MM.1S (cell line): ENCODE data around the gene EFTUD2.
A peak's percentile ranks its signal among the peaks of the same experiment; 100 is the strongest.

ENCODE experiments used
- DNase-seq: peaks from one replicate; pipeline ENCODE4 v3.0.0-alpha.2; 2015
- H2AFZ ChIP-seq: fragments of 300-600 bp; sonication (generic); 2 replicates; pipeline ENCODE4 v1.6.0; 2016; ENCODE audit warnings: antibody characterized with exemption, low read length
- H3F3A ChIP-seq: fragments of 300-600 bp; sonication (generic); 2 replicates; pipeline ENCODE4 v1.6.1; 2016; ENCODE audit warnings: mild to moderate bottlenecking, antibody characterized with exemption, low read length, moderate library complexity, mixed read lengths; ENCODE audit not compliant: insufficient read depth
- H3K27ac ChIP-seq: fragments of 300-600 bp; sonication (generic); 2 replicates; pipeline ENCODE4 v1.5.1; 2016; ENCODE audit warnings: mild to moderate bottlenecking, low read length
- H3K27me3 ChIP-seq: fragments of 300-600 bp; sonication (generic); replicated peaks from 2 replicates; pipeline ENCODE4 v1.6.0; 2016; ENCODE audit warnings: low read length; ENCODE audit not compliant: insufficient read depth
- H3K36me3 ChIP-seq: fragments of 300-600 bp; sonication (generic); replicated peaks from 2 replicates; pipeline ENCODE4 v1.6.1; 2016; ENCODE audit warnings: mild to moderate bottlenecking, low read length, mixed read lengths; ENCODE audit not compliant: insufficient read depth
- H3K4me1 ChIP-seq: fragments of 300-600 bp; sonication (generic); 2 replicates; pipeline ENCODE4 v1.6.1; 2016; ENCODE audit warnings: low read length, mixed read lengths
- H3K4me2 ChIP-seq: fragments of 300-600 bp; sonication (generic); 2 replicates; pipeline ENCODE4 v1.6.0; 2016; ENCODE audit warnings: low read depth, low read length
- H3K4me3 ChIP-seq: fragments of 300-600 bp; sonication (generic); 2 replicates; pipeline ENCODE4 v1.5.1; 2016; ENCODE audit warnings: low read length, mixed read lengths
- H3K79me2 ChIP-seq: fragments of 300-600 bp; sonication (generic); 2 replicates; pipeline ENCODE4 v1.6.1; 2016; ENCODE audit warnings: mixed run types, low read length, mixed read lengths
- H3K9ac ChIP-seq: fragments of 300-600 bp; sonication (generic); 2 replicates; pipeline ENCODE4 v1.6.1; 2016; ENCODE audit warnings: low read length, mixed read lengths
- H3K9me2 ChIP-seq: fragments of 300-600 bp; sonication (generic); replicated peaks from 2 replicates; pipeline ENCODE4 v1.6.1; 2016; ENCODE audit warnings: mild to moderate bottlenecking, low read length, mixed read lengths; ENCODE audit not compliant: insufficient read depth
- H3K9me3 ChIP-seq: fragments of 300-600 bp; sonication (generic); replicated peaks from 2 replicates; pipeline ENCODE4 v1.6.1; 2016; ENCODE audit warnings: mild to moderate bottlenecking, low read length, mixed read lengths; ENCODE audit not compliant: insufficient read depth
- H4K20me1 ChIP-seq: fragments of 300-600 bp; sonication (generic); 2 replicates; pipeline ENCODE4 v1.6.1; 2016; ENCODE audit warnings: mild to moderate bottlenecking, low read length, moderate library complexity, mixed read lengths; ENCODE audit not compliant: insufficient read depth
- CTCF ChIP-seq: fragments of 300-600 bp; sonication (generic); IDR thresholded peaks from 2 replicates; pipeline ENCODE4 v1.5.1; 2016; ENCODE audit warnings: antibody characterized with exemption, low read length, mixed read lengths
- EZH2 ChIP-seq: fragments of 300-600 bp; sonication (generic); optimal IDR thresholded peaks from 2 replicates; pipeline ENCODE3; 2017; ENCODE audit warnings: low read depth, mild to moderate bottlenecking, antibody characterized with exemption, low read length, mixed read lengths
- EZH2phosphoT487 ChIP-seq: fragments of 300-600 bp; sonication (generic); IDR thresholded peaks from 2 replicates; pipeline ENCODE4 v1.6.1; 2018; ENCODE audit warnings: antibody characterized with exemption, low read length

EFTUD2 gene

GRCh38 chr17:44842748-44843147, 56.5 kb downstream of the EFTUD2 start:
- Histone ChIP-seq H3K4me2 (no peak overlapping the region), H3K9me2 (no peaks in the 10 kb centered on the region), H3F3A (no peaks in the 10 kb centered on the region), H3K4me1 (no peaks in the 10 kb centered on the region), H3K27ac (no peak overlapping the region), H3K79me2 (no peaks in the 10 kb centered on the region), H3K9me3 (no peaks in the 10 kb centered on the region), H2AFZ (no peak overlapping the region), H4K20me1 (no peaks in the 10 kb centered on the region), H3K9ac (no peak overlapping the region), H3K4me3 (no peak overlapping the region), H3K36me3 (no peaks in the 10 kb centered on the region), H3K27me3 (no peaks in the 10 kb centered on the region)
- no peak for DNase-seq
- TF ChIP-seq EZH2, result no peak
- TF ChIP-seq EZH2phosphoT487, result no peak
- TF ChIP-seq CTCF, result no peak

DNA sequence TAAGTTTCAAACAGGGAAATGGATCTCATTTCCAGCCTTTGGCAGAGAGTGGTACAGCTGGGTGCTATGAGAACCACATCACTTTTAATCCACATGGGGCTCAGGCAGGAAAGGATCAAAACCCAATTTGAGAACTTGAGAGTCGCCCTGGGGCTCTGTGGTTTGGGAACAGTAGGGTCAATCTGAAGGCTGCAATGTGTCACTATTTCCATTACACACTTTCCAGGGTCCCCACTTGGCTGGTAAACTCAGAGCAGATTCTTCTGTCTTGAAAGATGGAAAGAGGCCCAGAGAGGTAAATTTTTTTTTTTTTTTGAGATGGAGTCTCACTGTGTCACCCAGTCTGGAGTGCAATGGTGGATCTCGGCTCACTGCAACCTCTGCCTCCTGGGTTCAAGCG, 58.3 kb downstream of the EFTUD2 start:
- TF ChIP-seq EZH2 (no peak), EZH2phosphoT487 (no peak), CTCF (no peak)

DNA sequence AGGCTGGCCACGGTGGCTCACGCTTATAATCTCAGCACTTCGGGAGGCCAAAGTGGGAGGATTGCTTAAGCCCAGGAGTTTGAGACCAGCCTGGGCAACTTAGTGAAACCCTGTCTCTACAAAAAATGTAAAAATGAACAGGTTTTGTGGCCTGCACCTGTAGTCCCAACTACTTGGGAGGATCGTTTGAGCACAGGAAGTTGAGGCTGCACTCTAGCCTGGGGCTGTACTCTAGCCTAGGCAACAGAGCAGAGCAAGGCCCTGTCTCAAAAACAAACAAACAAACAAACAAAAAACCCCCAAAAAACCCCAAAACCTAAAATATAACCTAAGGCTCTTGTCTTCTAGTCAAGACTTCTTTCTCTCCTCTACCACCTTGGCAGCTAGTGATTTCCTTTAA, 59.0 kb downstream of the EFTUD2 start:
- TF ChIP-seq EZH2phosphoT487 (no peak), CTCF (no peak), EZH2 (no peak)
- no peaks in the 10 kb centered on the region for H3K9me2 ChIP-seq
- H3K9ac ChIP-seq, result no peak overlapping the region
- H3K79me2 ChIP-seq, result no peaks in the 10 kb centered on the region
- H4K20me1 ChIP-seq, result no peaks in the 10 kb centered on the region
- no peaks in the 10 kb centered on the region for H3F3A ChIP-seq
- no peaks in the 10 kb centered on the region for H3K4me1 ChIP-seq
- H3K27ac ChIP-seq, result no peak overlapping the region
- H3K4me2 ChIP-seq, result no peak overlapping the region
- H2AFZ ChIP-seq, result no peak overlapping the region
- peak; percentile 13 for DNase-seq
- no peaks in the 10 kb centered on the region for H3K9me3 ChIP-seq
- H3K4me3 ChIP-seq, result no peak overlapping the region
- no peaks in the 10 kb centered on the region for H3K27me3 ChIP-seq
- no peaks in the 10 kb centered on the region for H3K36me3 ChIP-seq

More for the DNA sequence above, 58.3 kb downstream of the EFTUD2 start:
- Histone ChIP-seq H3K27ac (no peak overlapping the region), H3K4me3 (no peak overlapping the region), H3K9me2 (no peaks in the 10 kb centered on the region), H3F3A (no peaks in the 10 kb centered on the region), H3K4me1 (no peaks in the 10 kb centered on the region), H4K20me1 (no peaks in the 10 kb centered on the region), H3K9ac (no peak overlapping the region), H3K9me3 (no peaks in the 10 kb centered on the region), H3K79me2 (no peaks in the 10 kb centered on the region), H3K27me3 (no peaks in the 10 kb centered on the region), H3K36me3 (no peaks in the 10 kb centered on the region), H2AFZ (no peak overlapping the region), H3K4me2 (no peak overlapping the region)
- no peak for DNase-seq
